ENCODE results near the gene SNCB.
"Not testable (repeated sequence)": the region's sequence is repeated elsewhere in the genome, so short reads cannot be mapped to it uniquely, and the experiment has no call there.

Gene SNCB

GRCh38 chr5:176620333-176620981, 9.9 kb downstream of the SNCB start:
- DNase-seq: no peak

- DNase-seq: no peak
Measured at GRCh38 chr5:176619569-176620332, 10.6 kb downstream of the SNCB start.

GRCh38 chr5:176619203-176619568, 11.1 kb downstream of the SNCB start:
- peak; percentile 90 for DNase-seq

GRCh38 chr5:176618783-176619182, 11.6 kb downstream of the SNCB start:
- DNase-seq: no peak

GRCh38 chr5:176616511-176616910, 13.8 kb downstream of the SNCB start:
- DNase-seq: no peak

- DNase-seq: no peak
Measured at GRCh38 chr5:176614805-176615478, 15.4 kb downstream of the SNCB start.

- DNase-seq: no peak
Measured at GRCh38 chr5:176612855-176613254, 17.5 kb downstream of the SNCB start.

- DNase-seq: no peak
Measured at GRCh38 chr5:176612008-176612407, 18.3 kb downstream of the SNCB start.

- peak; percentile 54 for DNase-seq
Measured at GRCh38 chr5:176611435-176611834, 18.9 kb downstream of the SNCB start.

- DNase-seq: no peak
Measured at GRCh38 chr5:176610435-176610773, 19.9 kb downstream of the SNCB start.

GRCh38 chr5:176609724-176610434, 20.5 kb downstream of the SNCB start, which contains the start of gene GPRIN1:
GPRIN1 (minus strand) TSS chr5:176610156; CDS start chr5:176599834, 10,322 bp downstream.
- peak; percentile 51 for DNase-seq

- peak; percentile 30 for DNase-seq
Measured at GRCh38 chr5:176608937-176609723, 21.2 kb downstream of the SNCB start.

GRCh38 chr5:176608142-176608705, 22.1 kb downstream of the SNCB start:
- DNase-seq: no peak

GRCh38 chr5:176606875-176607274, 23.5 kb downstream of the SNCB start:
- no peak for DNase-seq

- no peak for DNase-seq
Measured at GRCh38 chr5:176606032-176606431, 24.3 kb downstream of the SNCB start.

GRCh38 chr5:176603091-176603490, 27.2 kb downstream of the SNCB start:
- DNase-seq: no peak

- DNase-seq: no peak
Measured at GRCh38 chr5:176601901-176602482, 28.3 kb downstream of the SNCB start.

GRCh38 chr5:176599749-176600430, 30.4 kb downstream of the SNCB start:
- DNase-seq: not testable (repeated sequence)

GRCh38 chr5:176597417-176598389, 32.6 kb downstream of the SNCB start:
- DNase-seq: no peak
